GM21381 (cell line): ENCODE data around the gene SLC33A1.
"Not testable (repeated sequence)": the region's sequence is repeated elsewhere in the genome, so short reads cannot be mapped to it uniquely, and the experiment has no call there.

Experiments used
- ATAC-seq: cut with Tn5 transposase; IDR thresholded peaks from one replicate; pipeline ENCODE4 v1.9.1; 2021; ENCODE audit warnings: mild to moderate bottlenecking, moderate library complexity; ENCODE audit not compliant: unreplicated experiment

SLC33A1 gene

GRCh38 chr3:155854141-155854940, at the start of gene SLC33A1:
Gene SLC33A1, minus strand, starts transcription at chr3:155854427. Its CDS starts 430 bp downstream, at chr3:155853997.
- peak; percentile 92 for ATAC-seq

DNA sequence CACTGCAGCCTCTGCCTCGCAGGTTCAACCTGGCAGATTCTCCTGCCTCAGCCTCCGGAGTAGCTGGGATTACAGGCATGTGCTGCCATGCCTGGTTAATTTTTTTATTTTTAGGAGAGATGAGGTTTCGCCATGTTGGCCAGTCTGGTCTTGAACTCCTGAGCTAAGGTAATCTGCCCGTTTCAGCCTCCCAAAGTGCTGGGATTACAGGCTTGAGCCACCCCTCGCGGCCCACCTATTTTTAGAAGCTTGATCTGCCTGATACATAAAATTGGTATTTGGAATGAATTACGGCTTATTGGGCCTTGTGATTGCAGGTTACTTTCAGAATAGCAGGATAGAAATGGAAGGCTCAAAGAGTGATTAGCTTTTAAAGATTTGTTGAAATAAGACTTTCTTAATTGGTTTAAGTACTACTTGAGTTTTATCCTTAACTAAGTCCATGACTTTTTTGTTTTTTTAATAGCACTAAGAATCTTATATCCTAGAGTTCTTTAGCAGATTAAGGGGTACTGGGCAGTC, 41.2 kb upstream of the SLC33A1 start:
- ATAC-seq = no peak

DNA sequence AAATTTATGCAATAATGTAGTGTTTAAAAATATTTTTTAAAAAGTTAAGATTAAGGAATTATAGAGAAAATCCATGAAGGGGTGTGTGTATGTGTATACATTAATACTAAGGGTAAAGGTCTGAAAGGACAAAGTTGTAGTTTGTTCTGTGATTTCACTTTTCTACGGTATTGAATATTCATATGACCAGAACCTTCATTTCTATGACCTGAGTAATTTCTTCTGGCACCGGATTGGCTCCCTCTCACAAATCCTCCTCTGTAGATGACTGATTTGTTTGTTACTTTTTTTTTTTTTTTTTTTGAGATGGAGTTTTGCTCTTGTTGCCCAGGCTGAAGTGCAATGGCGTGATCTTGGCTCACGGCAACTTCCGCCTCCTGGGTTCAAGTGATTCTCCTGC, 37.1 kb upstream of the SLC33A1 start:
- no peak for ATAC-seq

- ATAC-seq = no peak
Observed at GRCh38 chr3:155890671-155891190, 36.5 kb upstream of the SLC33A1 start.

DNA sequence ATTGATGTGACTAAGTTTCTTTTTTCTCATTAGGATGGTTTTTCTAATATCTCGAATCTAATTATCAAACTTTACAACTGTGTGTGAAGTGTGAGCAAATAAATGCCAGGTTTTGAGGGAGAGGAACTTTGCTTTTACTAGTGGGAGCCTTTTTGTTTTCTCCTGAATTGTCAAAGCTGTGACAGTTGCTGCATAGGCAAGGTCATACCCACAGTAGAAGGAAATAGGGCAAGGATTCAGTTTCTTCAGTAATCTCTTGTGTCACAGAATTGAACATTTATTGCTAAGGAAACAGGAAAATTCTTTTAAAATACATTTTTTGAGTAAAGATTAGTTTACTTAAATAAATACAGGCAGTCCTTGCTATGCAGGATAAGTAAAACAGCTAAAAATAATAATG, 35.7 kb upstream of the SLC33A1 start:
- ATAC-seq = no peak

- ATAC-seq = no peak
Observed at GRCh38 chr3:155889212-155889611, 35.0 kb upstream of the SLC33A1 start.

DNA sequence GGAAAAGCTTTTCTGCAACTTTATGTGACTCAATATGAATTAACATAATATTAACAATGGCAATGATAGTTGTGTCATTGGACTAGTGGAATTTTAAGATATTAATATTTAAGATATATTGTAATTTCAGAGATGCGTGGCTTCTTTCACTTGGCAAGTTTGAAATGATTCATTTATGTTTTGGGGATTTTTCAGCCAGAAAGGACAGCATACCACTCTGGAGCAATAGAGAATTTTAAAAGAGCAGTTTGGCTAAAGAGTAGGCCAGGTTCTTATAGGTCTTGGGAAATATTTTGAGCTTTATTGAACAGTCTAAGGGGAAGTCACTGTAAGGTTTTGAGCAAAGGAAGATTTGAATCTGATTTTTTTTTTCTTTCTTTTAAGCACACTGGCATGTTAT, 32.7 kb upstream of the SLC33A1 start:
- ATAC-seq = no peak

DNA sequence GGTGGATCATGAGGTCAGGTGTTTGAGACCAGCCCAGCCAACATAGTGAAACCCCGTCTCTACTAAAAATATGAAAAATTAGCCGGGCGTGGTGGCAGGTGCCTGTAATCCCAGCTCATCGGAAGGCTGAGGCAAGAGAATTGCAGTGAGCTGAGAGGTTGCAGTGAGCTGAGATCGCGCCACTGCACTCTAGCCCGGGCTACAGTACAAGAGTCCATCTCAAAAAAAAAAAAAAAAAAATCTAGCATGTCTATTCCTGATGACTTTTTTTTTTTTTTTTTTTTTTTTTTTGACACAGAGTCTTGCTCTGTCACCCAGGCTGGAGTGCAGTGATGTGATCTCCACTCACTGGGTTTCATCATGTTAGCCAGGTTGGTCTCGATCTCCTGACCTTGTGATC, 32.1 kb upstream of the SLC33A1 start:
- ATAC-seq = not testable (repeated sequence)

GRCh38 chr3:155885292-155885691, 31.1 kb upstream of the SLC33A1 start:
- ATAC-seq = no peak

- no peak for ATAC-seq
Observed at GRCh38 chr3:155884292-155884691, 30.1 kb upstream of the SLC33A1 start.

GRCh38 chr3:155880286-155880685, 26.1 kb upstream of the SLC33A1 start:
- ATAC-seq = peak; percentile 50

GRCh38 chr3:155876503-155876902, 22.3 kb upstream of the SLC33A1 start:
- ATAC-seq = no peak

DNA sequence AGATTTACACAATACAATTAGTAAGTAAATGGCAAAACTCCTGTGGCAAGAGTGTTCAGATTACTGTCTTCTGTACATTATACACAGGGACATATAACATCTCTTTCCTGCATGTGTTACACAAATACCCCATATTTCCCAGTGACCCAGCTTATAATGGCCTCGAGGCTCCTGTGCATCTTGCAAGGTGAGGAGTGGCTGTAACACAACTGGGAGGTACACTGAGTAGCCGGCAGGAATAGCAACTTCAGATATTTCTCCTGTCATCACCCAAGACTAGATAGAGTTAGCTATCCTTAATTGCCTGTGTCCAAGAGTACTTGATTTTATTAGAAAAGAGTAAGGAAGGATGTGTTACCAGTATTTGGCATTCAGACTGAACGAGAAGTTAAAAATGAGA, 21.8 kb upstream of the SLC33A1 start:
- no peak for ATAC-seq

GRCh38 chr3:155872904-155873646, 18.8 kb upstream of the SLC33A1 start:
- ATAC-seq = no peak

- peak; percentile 5 for ATAC-seq
Observed at GRCh38 chr3:155871746-155872158, 17.5 kb upstream of the SLC33A1 start.

GRCh38 chr3:155870945-155871745, 16.9 kb upstream of the SLC33A1 start:
- ATAC-seq = peak; percentile 25

DNA sequence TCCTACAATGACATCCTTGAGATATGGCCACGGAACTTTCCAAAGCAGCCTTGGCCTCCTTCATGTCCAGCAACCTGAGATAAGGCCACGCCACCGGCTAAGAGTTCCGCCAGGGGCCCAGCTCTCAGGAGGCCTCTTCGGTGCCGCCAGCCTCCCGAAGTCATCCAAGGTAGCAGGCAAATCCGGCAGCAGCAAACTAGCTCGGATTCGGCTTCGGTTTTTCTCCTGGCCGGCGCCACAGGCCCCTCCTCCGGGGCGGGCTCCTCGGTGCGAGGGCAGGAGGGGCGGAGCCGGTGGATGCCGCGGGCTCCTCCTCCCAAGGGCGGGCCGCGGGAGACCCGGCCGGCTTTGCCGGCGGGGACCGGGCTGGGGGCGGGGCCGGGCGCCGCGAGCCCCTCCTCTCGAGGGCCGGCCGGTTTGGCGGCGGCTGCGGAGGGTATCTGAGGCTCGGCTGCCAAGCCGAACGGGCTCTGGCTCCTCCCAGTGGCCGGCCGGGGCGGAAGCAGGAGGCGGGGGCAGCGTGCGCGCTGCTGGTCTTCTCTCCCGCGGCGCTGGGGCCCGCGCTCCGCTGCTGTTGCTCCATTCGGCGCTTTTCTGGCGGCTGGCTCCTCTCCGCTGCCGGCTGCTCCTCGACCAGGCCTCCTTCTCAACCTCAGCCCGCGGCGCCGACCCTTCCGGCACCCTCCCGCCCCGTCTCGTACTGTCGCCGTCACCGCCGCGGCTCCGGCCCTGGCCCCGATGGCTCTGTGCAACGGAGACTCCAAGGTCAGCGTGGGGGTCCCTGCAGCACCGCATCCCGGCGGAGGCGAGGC, 16.1 kb upstream of the SLC33A1 start, which contains the start of gene GMPS:
TSS of gene GMPS (plus strand) at position 518 of the 812 bp plus-strand sequence. CDS start at position 739, 221 bp downstream.
- peak; percentile 88 for ATAC-seq

GRCh38 chr3:155869691-155870090, 15.5 kb upstream of the SLC33A1 start:
- ATAC-seq = no peak

DNA sequence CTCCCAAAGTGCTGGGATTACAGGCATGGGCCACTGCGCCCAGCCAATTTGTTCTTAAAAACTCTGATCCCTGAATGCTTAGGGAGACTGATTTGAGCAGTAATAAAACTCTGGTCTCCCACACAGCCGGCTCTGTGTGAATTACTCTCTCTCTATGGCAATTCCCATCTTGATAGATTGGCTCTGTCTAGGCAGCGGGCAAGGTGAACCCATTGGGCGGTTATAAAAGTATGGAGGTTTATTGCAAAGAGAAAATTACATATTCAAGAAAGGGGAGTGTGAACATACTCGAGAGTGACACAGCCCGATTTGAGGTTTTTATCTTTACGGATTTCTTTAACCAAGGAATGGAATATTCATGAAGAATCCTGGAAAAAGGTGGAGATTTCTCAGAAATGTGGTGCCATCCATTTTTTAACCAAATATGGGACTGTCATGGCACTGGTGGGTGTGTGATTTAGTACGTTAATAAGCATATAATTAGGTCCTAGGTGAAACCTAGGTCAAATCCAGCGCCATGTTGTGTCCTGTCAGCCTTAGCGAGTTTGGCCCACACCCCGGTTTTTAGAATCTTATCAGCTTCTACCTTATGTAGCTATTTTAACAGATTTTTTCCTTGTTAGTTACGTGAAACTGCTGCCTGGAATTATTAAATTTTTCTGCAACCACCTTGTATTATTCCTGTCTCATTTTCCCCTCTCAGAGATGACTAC, 9.0 kb upstream of the SLC33A1 start:
- ATAC-seq = no peak
